Activated CD4-positive, alpha-beta T cell treated with anti-CD3 and anti-CD28 coated beads, Interleukin-2, amount 10 ng/mL, durations not matched to agents 7 days and 5 days (primary cell): ENCODE data around the gene LGALS3BP. TPM values are rescaled to one million over a fixed set of nuclear protein-coding genes. Genes with fewer than 3 reads are reported as not detected.
"Not testable (repeated sequence)": the region's sequence is repeated elsewhere in the genome, so short reads cannot be mapped to it uniquely, and the experiment has no call there.

Source experiments
- CTCF ChIA-PET: fragments of 350-600 bp; sonication (Branson Sonifier 250); formaldehyde crosslinking; loops from one replicate; lab custom pipeline; 2021; ENCODE audit warnings: antibody characterized with exemption; lab: Charles Lee
- POLR2A ChIA-PET: fragments of 350-600 bp; sonication (Branson Sonifier 250); formaldehyde crosslinking; loops from one replicate; lab custom pipeline; 2021; ENCODE audit warnings: antibody characterized with exemption; lab: Charles Lee
- DNase-seq: peaks from one replicate; pipeline ENCODE4 v3.0.0-alpha.2; 2020
- H3K27ac Mint-ChIP-seq: one replicate; pipeline ENCODE4 v1.8.0; 2021; ENCODE audit warnings: mild to moderate bottlenecking, moderate library complexity, mixed read lengths
- H3K27me3 Mint-ChIP-seq: one replicate; pipeline ENCODE4 v1.8.0; 2021; ENCODE audit warnings: mixed read lengths
- H3K36me3 Mint-ChIP-seq: one replicate; pipeline ENCODE4 v1.8.0; 2021; ENCODE audit warnings: low read depth, mixed read lengths
- H3K4me1 Mint-ChIP-seq: one replicate; pipeline ENCODE4 v1.8.0; 2021; ENCODE audit warnings: mixed read lengths
- H3K4me3 Mint-ChIP-seq: one replicate; pipeline ENCODE4 v1.8.0; 2021; ENCODE audit warnings: mild to moderate bottlenecking, moderate library complexity, mixed read lengths
- H3K9me3 Mint-ChIP-seq: one replicate; pipeline ENCODE4 v1.8.0; 2021; ENCODE audit warnings: mixed read lengths
- total RNA-seq, 2 experiments: library from RNA; stranded (reverse); gene quantifications; one replicate each; pipeline ENCODE4 v1.2.3, GENCODE V29; 2021

The LGALS3BP gene
- 100 to 1,000 TPM; 269 to 284 TPM for total RNA-seq

DNA sequence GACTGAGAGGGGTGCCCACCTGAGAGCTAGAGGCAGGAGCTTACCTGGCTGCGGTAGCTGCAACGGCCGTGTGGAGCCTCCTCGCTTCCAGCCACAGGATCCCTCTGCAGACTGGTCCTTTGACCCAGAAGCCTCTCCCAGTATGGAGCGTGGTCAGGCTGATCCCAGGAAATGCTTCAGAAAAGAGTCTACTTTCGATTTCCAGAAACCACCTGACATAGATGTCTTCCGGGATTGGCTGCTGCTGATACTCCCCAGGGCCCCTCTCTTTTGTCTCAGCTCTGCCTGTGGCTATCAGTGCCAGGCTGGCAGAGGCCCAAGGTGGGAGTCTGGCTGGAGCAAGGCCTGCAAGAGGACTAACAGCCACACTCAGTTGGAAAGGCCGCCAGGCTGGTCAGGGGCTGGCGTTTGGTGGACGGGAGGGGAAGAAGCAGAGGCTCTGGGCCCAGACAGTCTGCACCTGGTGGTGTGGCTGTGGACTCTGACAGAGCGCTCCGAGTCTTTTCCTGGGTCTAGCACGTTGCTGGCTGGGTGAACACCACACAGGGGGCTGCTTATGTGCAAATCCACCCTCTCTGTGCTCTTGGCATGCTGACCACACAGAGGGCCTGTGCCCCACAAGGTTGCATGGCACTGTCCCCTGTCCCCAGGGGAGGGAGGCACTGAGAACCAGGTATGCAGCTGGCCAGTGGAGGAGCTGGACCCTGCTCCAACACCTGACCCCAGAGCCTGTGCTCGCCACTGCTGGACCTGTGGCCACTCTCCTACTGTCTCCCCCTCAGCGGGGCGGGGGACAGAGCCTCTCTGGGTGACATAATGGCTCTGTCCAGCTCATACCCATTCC lies at the start of gene LGALS3BP:
LGALS3BP (minus strand) TSS at position 144 of the 844 bp plus-strand sequence. CDS start 2,732 bp downstream, outside the sequence.
- ChIA-PET POLR2A (interaction anchor here (0.6 to 1.0 kb wide), 3 partner anchors 55 to 621 kb away, joined by 3 read pairs; partner anchors contain the start of gene TIMP2), CTCF (interaction anchor here (1.0 to 1.9 kb wide), 7 partner anchors 8 to 114 kb away, joined by 3 to 7 read pairs (median 4); no protein-coding TSS in a partner anchor)
- Mint-ChIP-seq H3K9me3 (no peaks in the 10 kb centered on the region), H3K27me3 (no peaks in the 10 kb centered on the region), H3K4me3 (peak within 1 kb of the TSS; percentile 79), H3K36me3 (peaks cover 8% of the 10 kb centered on the region), H3K27ac (peak within 1 kb of the TSS; percentile 95), H3K4me1 (peaks cover 28% of the 10 kb centered on the region)
- peak; percentile 68 for DNase-seq

DNA sequence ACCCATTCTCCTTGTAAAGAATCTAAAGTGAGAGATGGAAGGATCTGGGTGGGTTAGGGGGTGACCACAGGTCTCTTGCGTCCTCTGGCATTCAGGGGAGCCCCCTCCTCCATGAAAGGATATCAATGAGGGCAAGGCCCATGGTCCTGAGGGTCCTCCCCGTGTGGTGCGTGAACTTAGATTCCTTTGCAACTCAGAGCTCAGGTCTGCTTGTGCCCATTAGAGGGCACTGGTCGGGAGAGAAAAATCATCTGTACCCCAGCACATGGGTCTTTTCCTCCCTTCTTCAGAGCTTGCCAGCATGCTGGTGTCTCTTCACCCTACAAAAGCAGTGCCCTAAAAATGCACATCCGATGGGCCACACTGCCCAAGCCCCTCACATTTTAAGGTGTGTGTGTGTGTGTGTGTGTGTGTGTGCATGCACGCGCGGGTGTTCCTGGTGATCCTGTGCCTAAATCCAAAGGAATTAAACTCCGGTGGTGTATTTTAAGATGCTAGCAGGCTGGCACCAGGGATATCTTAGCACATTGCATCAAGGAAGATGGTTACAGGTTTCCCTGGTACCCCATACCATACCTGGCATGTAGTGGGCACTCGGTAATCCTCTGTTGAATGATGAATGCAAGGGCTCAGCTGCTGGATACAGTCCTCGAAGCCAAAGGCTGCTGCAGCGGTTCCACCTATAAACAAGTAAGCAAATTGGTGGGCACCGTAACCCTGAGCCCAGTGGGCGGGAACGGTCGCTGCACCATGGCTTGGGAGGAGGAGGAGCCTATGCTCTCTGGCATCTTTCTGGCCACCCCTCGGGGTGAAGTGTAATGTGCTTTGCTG lies 49.0 kb upstream of the LGALS3BP start:
- Mint-ChIP-seq H3K36me3 (no peaks in the 10 kb centered on the region), H3K4me3 (no peak overlapping the region), H3K4me1 (peaks cover 7% of the 10 kb centered on the region), H3K27me3 (peaks cover 37% of the 10 kb centered on the region), H3K9me3 (no peaks in the 10 kb centered on the region), H3K27ac (no peak overlapping the region)
- POLR2A ChIA-PET, result no interaction called here
- no peak for DNase-seq
- CTCF ChIA-PET, result no interaction called here

- ChIA-PET POLR2A (no interaction called here), CTCF (interaction anchor here (1.5 kb wide), 1 partner anchor 364 kb away, joined by 3 read pairs; no protein-coding TSS in a partner anchor)
- no peaks in the 10 kb centered on the region for H3K36me3 Mint-ChIP-seq
- no peak for DNase-seq
- no peak overlapping the region for H3K4me3 Mint-ChIP-seq
- no peaks in the 10 kb centered on the region for H3K9me3 Mint-ChIP-seq
- H3K27ac Mint-ChIP-seq, result no peak overlapping the region
- H3K27me3 Mint-ChIP-seq, result peaks cover 44% of the 10 kb centered on the region
- peaks cover 9% of the 10 kb centered on the region for H3K4me1 Mint-ChIP-seq
Observed at GRCh38 chr17:79027925-79028491, 48.3 kb upstream of the LGALS3BP start.

GRCh38 chr17:79027274-79027924 lies 47.7 kb upstream of the LGALS3BP start:
- CTCF ChIA-PET, result interaction anchor here (1.5 kb wide), 1 partner anchor 364 kb away, joined by 3 read pairs; no protein-coding TSS in a partner anchor
- Mint-ChIP-seq H3K27me3 (peaks cover 50% of the 10 kb centered on the region), H3K27ac (no peak overlapping the region), H3K4me1 (peaks cover 9% of the 10 kb centered on the region), H3K9me3 (no peaks in the 10 kb centered on the region), H3K4me3 (no peak overlapping the region), H3K36me3 (no peaks in the 10 kb centered on the region)
- POLR2A ChIA-PET, result no interaction called here
- no peak for DNase-seq

- Mint-ChIP-seq H3K4me1 (peaks cover 9% of the 10 kb centered on the region), H3K27ac (no peak overlapping the region), H3K9me3 (no peaks in the 10 kb centered on the region), H3K4me3 (no peak overlapping the region), H3K36me3 (no peaks in the 10 kb centered on the region), H3K27me3 (peaks cover 53% of the 10 kb centered on the region)
- ChIA-PET POLR2A (no interaction called here), CTCF (interaction anchor here (1.5 kb wide), 1 partner anchor 365 kb away, joined by 3 read pairs; no protein-coding TSS in a partner anchor)
- no peak for DNase-seq
Observed at GRCh38 chr17:79026376-79027273, 46.9 kb upstream of the LGALS3BP start.

GRCh38 chr17:79024901-79025737 lies 45.4 kb upstream of the LGALS3BP start:
- Mint-ChIP-seq H3K9me3 (no peaks in the 10 kb centered on the region), H3K4me3 (peak overlapping the region; percentile 41), H3K27me3 (peaks cover 66% of the 10 kb centered on the region), H3K27ac (no peak overlapping the region), H3K36me3 (no peaks in the 10 kb centered on the region), H3K4me1 (peaks cover 9% of the 10 kb centered on the region)
- no peak for DNase-seq
- ChIA-PET POLR2A (no interaction called here), CTCF (no interaction called here)

DNA sequence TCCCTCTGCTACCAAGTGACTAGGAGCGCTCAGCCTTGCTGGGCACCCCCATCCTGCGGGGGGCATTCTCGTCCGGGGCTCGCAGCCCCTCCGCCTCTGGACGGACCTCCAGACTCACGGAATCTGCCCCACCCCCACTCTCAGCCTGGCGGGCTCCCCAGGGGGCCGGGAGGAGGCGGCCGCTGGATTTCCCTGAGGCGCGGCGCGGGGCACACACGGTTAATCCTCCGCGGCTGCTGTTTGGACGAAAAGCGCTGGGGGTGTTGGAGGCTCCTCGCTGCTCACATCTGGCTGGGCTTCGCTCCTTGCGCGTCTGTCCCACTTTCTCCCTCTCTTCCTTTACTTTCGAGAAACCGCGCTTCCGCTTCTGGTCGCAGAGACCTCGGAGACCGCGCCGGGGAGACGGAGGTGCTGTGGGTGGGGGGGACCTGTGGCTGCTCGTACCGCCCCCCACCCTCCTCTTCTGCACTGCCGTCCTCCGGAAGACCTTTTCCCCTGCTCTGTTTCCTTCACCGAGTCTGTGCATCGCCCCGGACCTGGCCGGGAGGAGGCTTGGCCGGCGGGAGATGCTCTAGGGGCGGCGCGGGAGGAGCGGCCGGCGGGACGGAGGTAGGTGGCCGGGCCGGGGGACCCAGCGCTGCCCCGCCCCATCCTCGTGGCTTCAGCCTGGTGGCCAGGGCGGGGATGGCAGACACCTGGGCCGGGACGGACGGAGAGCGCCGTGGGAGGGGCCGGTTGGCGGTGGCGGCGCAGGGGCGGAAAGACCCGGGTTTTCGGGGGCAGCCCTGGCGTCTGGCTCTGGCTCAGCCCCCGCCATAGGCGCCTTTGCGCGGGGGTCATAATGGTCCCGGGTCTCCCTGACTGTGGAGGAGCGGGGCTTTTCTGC lies 44.4 kb upstream of the LGALS3BP start, which contains the start of gene C1QTNF1:
C1QTNF1 (plus strand) TSS at position 284 of the 886 bp plus-strand sequence. CDS start 19,800 bp downstream, outside the sequence.
- peaks cover 64% of the 10 kb centered on the region for H3K27me3 Mint-ChIP-seq
- ChIA-PET POLR2A (no interaction called here), CTCF (no interaction called here)
- H3K4me3 Mint-ChIP-seq, result peak within 1 kb of the TSS; percentile 64
- H3K36me3 Mint-ChIP-seq, result no peaks in the 10 kb centered on the region
- peak; percentile 26 for DNase-seq
- H3K27ac Mint-ChIP-seq, result peak within 1 kb of the TSS; percentile 13
- no peaks in the 10 kb centered on the region for H3K9me3 Mint-ChIP-seq
- H3K4me1 Mint-ChIP-seq, result peaks cover 9% of the 10 kb centered on the region

DNA sequence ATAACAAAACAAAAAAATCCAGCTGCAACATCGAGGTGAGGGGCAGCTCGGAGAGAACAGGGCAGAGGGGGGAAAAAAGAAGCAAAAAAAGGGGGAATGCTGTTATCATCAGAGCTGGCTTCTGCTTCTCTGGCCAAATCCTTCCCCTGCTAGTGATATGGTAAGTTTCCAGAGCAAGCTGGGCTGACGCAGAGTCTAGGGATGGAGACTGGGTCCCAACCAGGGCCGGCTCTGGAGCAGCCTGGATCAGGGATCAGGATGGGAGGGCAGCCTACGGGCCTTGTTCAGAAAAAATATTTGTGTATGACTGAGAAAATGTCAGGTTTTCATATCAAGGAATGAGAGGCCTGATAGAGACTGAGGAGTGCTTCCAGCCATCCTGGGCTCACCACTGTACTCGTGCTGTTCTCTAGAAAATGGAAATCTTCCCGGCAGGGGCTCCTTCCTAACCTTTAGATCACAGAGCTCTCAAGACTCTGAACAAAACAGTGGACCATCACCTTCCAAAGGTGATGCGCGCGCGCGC lies 43.5 kb upstream of the LGALS3BP start:
- no peak for DNase-seq
- POLR2A ChIA-PET, result no interaction called here
- Mint-ChIP-seq H3K4me3 (no peak overlapping the region), H3K36me3 (no peaks in the 10 kb centered on the region), H3K9me3 (no peaks in the 10 kb centered on the region), H3K27me3 (peaks cover 63% of the 10 kb centered on the region), H3K27ac (no peak overlapping the region), H3K4me1 (peaks cover 9% of the 10 kb centered on the region)
- CTCF ChIA-PET, result no interaction called here

DNA sequence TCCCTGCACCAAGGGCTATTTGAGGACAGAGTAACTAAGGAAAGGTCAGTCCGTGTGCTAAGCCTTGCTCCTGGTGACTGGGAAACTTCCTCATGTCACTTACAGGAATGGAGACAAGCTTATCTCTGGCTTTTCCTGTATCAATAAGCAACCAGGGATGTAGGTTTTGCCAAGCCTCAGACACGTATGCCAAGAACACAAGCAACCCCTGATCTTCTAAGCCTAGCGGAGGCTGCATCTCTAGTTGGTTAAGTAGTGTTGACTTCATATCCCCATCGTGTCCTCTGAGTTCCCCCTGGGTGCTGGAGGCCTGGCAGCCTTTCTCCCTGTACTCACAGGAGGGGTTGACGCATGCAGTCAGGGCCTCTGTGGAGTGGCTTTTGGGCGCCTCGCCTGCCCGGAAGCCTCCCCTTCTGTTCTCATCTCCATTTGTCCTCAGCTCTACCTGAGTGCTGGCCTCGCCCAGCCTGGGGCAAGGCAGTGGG lies 42.8 kb upstream of the LGALS3BP start:
- DNase-seq, result no peak
- Mint-ChIP-seq H3K9me3 (no peaks in the 10 kb centered on the region), H3K27me3 (peaks cover 59% of the 10 kb centered on the region), H3K36me3 (no peaks in the 10 kb centered on the region), H3K4me3 (no peak overlapping the region), H3K27ac (no peak overlapping the region), H3K4me1 (peaks cover 9% of the 10 kb centered on the region)
- CTCF ChIA-PET, result interaction anchor here (0.5 to 1.2 kb wide), 2 partner anchors 32 to 190 kb away, joined by 3 read pairs; no protein-coding TSS in a partner anchor
- POLR2A ChIA-PET, result no interaction called here

DNA sequence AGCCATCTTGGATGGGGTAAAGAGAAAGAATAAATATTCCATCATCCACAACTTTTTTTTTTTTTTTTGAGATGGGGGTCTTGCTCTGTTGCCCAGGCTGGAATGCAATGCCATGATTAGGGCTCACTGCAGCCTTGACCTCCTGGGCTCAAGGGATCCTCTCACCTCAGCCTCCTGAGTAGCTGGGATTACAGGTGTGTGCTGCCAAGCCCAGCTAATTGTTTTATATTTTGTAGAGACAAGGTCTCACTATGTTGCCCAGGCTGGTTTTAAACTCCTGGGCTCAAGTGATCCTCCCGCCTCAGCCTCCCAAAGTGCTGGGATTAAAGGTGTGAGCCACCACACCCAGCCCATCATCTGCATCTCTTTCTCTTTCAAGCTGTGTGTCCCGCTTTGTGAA lies 42.2 kb upstream of the LGALS3BP start:
- peaks cover 58% of the 10 kb centered on the region for H3K27me3 Mint-ChIP-seq
- DNase-seq, H3K36me3 Mint-ChIP-seq, H3K9me3 Mint-ChIP-seq, POLR2A ChIA-PET, H3K4me3 Mint-ChIP-seq, H3K27ac Mint-ChIP-seq, H3K4me1 Mint-ChIP-seq: not testable (repeated sequence)
- CTCF ChIA-PET, result interaction anchor here (0.5 to 1.2 kb wide), 2 partner anchors 32 to 190 kb away, joined by 3 read pairs; no protein-coding TSS in a partner anchor
